Bone marrow (tissue), 2 donors: Measurements from ENCODE around the gene SARM1.
"Not testable (repeated sequence)": the region's sequence is repeated elsewhere in the genome, so short reads cannot be mapped to it uniquely, and the experiment has no call there.

Source experiments
- DNase-seq, 2 donors: peaks; one replicate each; lab custom pipeline; 2025; lab: John Stamatoyannopoulos, UW

SARM1 gene

DNA sequence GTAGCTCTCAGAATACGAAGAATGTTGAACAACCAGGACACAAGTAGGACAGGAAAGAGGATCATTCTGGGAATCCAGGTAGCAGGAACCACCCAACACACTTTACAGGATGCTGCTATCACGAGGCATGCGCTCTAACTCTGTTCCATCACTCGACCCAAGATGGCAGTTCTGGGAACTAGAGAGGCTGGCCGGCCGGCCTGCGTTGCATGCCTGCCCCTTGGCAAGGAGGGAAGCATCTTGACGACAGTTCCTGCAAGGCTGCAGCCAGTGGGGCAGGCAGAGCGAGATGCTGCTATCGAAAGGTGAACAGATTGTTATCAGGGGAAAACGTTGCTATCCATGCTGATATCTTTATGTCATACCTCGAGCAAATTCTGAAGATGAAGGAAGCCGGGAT is 53.7 kb downstream of the SARM1 start:
- DNase-seq, result no peak

DNA sequence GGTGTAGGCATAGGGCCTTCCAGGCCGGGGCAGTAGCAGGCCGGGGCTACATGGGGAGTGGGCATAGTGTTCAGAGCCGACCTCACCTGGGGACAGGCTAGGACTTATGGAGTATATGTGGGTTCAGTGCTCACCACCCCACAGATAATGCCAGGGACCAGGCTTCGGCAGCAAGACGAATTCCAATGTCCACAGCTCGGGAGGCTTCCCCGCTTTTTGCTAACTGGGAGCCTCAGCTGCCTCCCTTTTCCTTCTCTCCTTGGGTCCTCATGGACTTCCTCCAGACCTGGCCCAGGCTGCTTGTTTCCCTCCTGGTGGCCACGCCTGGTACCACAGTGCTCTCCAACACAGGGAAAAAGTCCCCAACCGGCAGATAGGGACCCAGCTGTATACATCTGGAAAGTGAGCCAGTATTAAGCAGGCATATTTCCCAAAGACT is 54.6 kb downstream of the SARM1 start:
- no peak for DNase-seq

DNA sequence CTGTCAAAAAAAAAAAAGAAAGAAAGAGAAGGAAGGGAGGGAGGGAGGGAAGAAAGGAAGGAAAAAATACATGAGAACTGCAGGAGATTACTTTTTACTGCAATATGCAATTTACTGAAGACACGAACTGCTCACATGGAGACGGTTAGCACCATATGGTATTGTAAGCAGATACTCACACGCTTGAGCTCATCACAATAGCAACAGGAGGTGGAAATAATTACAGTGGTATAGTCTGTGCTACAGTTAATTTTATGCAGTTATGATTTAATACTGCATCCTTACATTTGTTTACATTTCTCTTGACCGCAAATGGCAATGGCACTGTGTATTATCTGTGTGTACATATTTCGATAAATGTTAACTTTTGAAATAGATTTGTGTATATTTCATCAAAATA is 55.9 kb downstream of the SARM1 start:
- no peak for DNase-seq

DNA sequence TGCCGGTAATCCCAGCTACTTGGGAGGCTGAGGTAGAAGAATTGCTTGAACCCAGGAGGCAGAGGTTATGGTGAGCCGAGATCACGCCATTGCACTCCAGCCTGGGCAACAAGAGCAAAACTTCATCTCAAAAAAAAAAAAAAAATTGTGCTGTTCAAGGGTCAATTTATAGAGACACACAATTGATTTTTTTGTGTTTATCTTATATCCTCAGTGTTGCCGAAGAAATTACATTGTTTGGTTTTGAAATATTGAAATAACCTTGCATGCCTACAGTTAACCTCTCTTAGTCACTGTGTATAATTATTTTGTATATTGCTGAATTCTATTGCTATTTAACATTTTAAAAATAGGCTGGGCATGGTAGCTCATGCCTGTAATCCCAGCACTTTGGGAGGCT is 56.5 kb downstream of the SARM1 start:
- not testable (repeated sequence) for DNase-seq

DNA sequence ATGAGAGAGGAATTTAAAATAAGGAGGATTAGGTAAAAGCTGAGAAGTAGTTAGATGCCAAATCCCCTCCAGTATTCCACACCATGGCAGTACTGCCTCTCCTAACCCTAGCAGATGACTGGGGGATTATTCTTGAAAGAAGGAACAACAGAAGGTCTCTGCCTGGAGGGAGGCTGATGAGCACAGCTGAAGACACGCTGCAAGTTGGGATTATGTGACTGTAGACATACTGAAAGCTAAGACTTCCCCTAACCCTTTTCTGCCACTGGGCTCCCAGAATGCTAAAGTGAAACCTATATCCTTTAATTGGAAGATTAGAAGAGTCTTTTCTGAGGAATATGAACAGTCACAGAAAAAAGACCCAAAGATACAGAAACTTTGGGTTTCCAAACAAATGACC is 62.2 kb downstream of the SARM1 start:
- DNase-seq, result no peak

DNA sequence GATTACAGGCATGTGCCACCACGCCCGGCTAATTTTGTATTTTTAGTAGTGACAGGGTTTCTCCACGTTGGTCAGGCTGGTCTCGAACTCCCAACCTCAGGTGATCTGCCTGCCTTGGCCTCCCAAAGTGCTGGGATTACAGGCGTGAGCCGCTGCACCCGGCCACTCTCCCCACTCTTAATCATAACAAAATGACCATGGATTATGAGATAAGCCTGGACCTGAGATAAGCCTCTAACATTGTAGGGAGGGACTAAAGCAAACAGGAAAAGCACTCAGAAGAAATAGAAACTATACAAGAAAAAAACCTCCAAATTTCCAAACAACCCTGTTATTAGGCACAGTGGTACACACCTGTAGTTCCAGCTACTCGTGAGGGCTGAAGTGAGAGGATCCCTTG is 62.8 kb downstream of the SARM1 start:
- DNase-seq, result not testable (repeated sequence)

DNA sequence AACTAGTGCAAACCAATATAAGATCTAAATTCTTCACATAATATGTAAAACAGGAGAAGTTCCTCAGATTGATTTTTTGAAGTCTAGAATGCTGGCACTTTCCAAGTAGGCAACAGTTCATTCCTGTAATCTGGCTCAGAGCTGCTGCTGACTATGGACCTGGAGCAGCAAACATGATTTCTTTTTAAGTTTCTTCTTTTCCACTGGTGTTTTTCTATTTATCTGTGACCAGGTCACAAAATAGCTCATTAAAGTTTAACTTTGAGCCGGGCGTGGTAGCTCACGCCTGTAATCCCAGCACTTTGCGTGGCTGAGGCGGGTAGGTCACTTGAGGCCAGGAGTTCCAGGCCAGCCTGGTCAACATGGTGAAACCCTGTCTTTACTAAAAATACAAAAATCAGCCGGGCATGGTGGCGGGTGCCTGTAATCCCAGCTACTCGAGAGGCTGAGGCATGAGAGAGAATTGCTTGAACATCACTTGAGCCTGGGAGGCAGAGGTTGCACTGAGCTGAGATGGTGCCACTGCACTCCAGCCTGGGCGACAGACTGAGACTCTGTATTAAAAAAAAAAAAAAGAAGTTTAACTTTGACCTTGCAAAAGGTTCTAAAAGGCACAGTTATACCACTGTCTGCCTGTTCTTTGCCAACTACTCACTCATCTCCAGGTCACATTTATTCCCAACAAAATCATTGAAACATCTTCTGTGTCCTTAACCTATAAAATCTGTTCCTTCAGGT is 72.6 kb downstream of the SARM1 start:
- DNase-seq, result no peak

DNA sequence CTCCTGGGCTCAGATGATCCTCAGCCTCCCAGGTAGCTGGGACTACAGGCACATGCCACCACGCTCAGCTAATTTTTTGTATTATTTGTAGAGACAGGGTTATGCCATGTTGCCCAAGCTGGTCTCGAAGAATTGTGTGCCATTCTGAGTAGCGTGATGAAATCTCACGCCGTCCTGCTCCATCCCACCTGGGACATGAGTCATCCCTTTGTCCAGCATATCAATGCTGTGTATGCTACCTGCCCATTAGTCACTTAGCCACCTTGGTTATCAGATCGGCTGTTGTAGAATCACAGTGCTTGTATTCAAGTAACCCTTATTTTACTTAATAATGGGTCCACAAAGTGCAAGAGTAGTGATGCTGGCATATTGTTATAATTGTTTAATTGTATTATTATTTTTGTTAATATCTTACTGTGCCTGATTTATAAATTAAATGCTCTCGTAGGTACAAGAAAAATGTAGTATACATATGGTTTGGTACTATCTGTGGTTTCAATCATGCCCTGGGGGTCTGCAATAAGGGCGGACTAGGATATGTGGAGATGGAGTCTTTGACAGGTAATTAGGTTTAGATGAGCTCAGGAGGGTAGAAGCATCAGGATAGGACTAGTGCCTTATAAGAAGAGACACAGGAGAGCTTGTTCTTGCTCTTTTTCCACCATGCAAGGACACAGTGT is 75.4 kb downstream of the SARM1 start:
- no peak for DNase-seq

DNA sequence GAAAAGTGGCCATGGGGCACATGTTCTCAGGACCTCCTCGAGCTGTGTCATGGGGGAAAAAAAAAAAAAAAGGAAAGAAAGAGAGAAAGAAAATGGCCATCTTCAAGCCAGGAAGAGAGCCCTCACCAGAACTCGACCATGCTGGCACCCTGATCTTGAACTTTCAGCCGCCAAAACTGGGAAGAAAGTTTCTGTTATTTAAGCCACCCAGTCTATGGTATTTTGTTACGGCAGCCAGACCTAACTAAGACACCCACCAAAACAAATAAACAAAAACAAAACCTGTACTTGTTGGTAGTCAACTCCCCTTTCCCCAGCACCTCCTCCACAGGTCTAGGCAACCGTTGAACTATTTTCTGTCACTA is 75.9 kb downstream of the SARM1 start:
- DNase-seq, result no peak

DNA sequence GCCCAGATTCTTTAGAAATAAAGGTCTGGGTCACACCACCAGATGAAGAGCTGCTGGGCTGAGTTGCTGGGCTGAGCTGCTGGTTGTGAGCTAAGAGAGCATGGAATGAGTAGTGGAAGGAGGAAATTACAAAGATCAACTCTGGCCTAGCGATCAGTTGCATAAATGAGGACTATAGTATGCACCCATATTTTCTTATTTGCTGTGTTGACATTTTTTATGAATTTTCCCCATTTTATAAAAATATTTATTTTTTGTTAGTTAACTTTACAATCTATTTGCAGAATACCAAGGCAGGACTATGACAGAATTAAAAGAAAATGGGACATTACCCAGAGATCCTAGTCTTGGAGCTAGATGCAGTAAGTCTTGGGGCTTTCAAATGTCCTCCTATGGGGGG is 78.4 kb downstream of the SARM1 start:
- no peak for DNase-seq
